Upper lobe of left lung (tissue), 6 donors: ENCODE results near the gene FER. TPM values are rescaled to one million over a fixed set of nuclear protein-coding genes. Genes with fewer than 3 reads are reported as not detected.

Experiments used
- ATAC-seq, 2 donors: fragments of 200-7000 bp; cut with Tn5 transposase; one replicate each; pipeline ENCODE4 v1.9.1; 2022; ENCODE audit warnings: mild to moderate bottlenecking in 2 of 2, moderate library complexity in 2 of 2; ENCODE audit not compliant: low FRiP score in 2 of 2
- DNase-seq, 2 donors: peaks; one replicate each; pipeline ENCODE4 v3.0.0-alpha.2; 2019 to 2020
- H3K27ac ChIP-seq, 4 donors: fragments of 200-600 bp; sonication (generic); one replicate each; pipeline ENCODE4 v1.5.1; 2016 to 2019
- H3K27me3 ChIP-seq, 4 donors: fragments of 200-600 bp; sonication (generic); one replicate each; pipeline ENCODE4 v1.5.1; 2017 to 2019
- H3K36me3 ChIP-seq, 4 donors: fragments of 200-600 bp; sonication (generic); one replicate each; pipeline ENCODE4 v1.5.1; 2016 to 2019
- H3K4me1 ChIP-seq, 4 donors: fragments of 200-600 bp; sonication (generic); one replicate each; pipeline ENCODE4 v1.5.1; 2018 to 2019
- H3K4me3 ChIP-seq, 4 donors: fragments of 200-600 bp; sonication (generic); one replicate each; pipeline ENCODE4 v1.5.1; 2017 to 2019; ENCODE audit warnings: mild to moderate bottlenecking in 2 of 4, moderate library complexity in 1 of 4
- H3K9me3 ChIP-seq, 4 donors: fragments of 200-600 bp; sonication (generic); one replicate each; pipeline ENCODE4 v1.5.1; 2018 to 2019
- EP300 ChIP-seq, 4 donors: sonication (generic); formaldehyde crosslinking; IDR thresholded peaks; one replicate each; pipeline ENCODE4 v1.5.1; 2017; ENCODE audit warnings: antibody characterized with exemption in 4 of 4, control low read depth in 2 of 4
- POLR2A ChIP-seq, 4 donors: fragments of 450-650 bp; IDR thresholded peaks; one replicate each; pipeline ENCODE4 v1.5.1; 2016 to 2017; ENCODE audit warnings: antibody characterized with exemption in 4 of 4, mild to moderate bottlenecking in 2 of 4
- POLR2AphosphoS5 ChIP-seq, 2 donors: sonication (generic); formaldehyde crosslinking; IDR thresholded peaks; one replicate each; pipeline ENCODE4 v1.5.1; 2017; ENCODE audit warnings: antibody characterized with exemption in 2 of 2
- WGBS, 2 donors: methylation state at CpG; one replicate each; pipeline ENCODE4 v1.1.5; 2017 to 2018; 5-methylcytosine and 5-hydroxymethylcytosine counted together
- total RNA-seq, 6 donors: library from RNA; depleted of rRNA in 4 of 6; stranded (reverse); fragments of >200 nt in 4 of 6; gene quantifications; one replicate each; pipeline versions ENCODE4 v1.1.0 to v1.2.1, GENCODE V29; 2016 to 2021
- TF ChIP-seq, protein P1 (sequence below), 6 experiments: fragments of 450-650 bp in 4 of 6; fragments of 200-600 bp in 2 of 6; sonication (generic) in 2 of 6; IDR thresholded peaks; one replicate each; pipeline ENCODE4 v1.5.1; 2016 to 2019; ENCODE audit warnings: antibody characterized with exemption in 6 of 6
- donor health status: DM: no; HTN: no; CAD: no; lungs with moderate emphysema.
- donor health status: DM: no; HTN: yes; CAD: no; lungs with severe emphysema.

The FER gene
- total RNA-seq, 6 donors from 2014 or later = 17.6 to 55.5 (median 27.9) TPM

DNA sequence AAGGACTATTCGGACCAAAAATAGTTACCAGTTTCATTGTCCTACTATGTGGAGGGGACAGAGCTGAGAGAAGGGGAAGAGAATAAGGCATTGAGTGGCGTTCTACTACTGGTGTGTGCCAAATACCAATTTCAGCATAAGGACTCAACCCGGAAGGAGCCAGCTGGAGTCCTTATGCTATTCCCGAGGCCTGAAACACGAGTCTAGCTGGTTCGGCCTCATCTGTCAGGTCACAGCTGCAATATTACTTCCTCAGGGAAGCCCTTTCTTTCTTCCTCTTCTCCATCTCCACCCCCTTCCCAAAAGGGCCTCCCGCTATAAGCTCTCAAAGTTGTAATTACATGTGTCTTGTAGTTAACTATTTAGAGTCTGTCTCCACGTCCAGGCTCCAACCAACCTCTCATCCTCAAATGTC is 20.5 kb upstream of the FER start:
- TF ChIP-seq EP300 (IDR thresholded peaks at IDR 0.05) (no peak), POLR2A (IDR thresholded peaks at IDR 0.05) (no peak), POLR2AphosphoS5 (IDR thresholded peaks at IDR 0.05) (peak in 1 of 2 donors; percentile 11)
- TF ChIP-seq, protein P1, sequence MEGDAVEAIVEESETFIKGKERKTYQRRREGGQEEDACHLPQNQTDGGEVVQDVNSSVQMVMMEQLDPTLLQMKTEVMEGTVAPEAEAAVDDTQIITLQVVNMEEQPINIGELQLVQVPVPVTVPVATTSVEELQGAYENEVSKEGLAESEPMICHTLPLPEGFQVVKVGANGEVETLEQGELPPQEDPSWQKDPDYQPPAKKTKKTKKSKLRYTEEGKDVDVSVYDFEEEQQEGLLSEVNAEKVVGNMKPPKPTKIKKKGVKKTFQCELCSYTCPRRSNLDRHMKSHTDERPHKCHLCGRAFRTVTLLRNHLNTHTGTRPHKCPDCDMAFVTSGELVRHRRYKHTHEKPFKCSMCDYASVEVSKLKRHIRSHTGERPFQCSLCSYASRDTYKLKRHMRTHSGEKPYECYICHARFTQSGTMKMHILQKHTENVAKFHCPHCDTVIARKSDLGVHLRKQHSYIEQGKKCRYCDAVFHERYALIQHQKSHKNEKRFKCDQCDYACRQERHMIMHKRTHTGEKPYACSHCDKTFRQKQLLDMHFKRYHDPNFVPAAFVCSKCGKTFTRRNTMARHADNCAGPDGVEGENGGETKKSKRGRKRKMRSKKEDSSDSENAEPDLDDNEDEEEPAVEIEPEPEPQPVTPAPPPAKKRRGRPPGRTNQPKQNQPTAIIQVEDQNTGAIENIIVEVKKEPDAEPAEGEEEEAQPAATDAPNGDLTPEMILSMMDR (IDR thresholded peaks at IDR 0.05) = no peak
- DNase-seq = peak in 1 of 2 donors; percentile 76
- H3K4me1 ChIP-seq = peaks cover 0 to 24% (median 9%) of the 10 kb centered on the region in 4 donors
- no peaks in the 10 kb centered on the region for H3K9me3 ChIP-seq
- H3K4me3 ChIP-seq = peak overlapping the region in 3 of 4 donors; percentile 63 to 84 (median 75)
- H3K27me3 ChIP-seq = no peaks in the 10 kb centered on the region
- peak overlapping the region; percentile 92 to 98 (median 96) for H3K27ac ChIP-seq
- no peaks in the 10 kb centered on the region for H3K36me3 ChIP-seq
- ATAC-seq = peak; percentile 47 to 56
- 24 to 30% methylated on average over 8 of the region's 8 CpGs for whole genome bisulfite sequencing, 2 donors

DNA sequence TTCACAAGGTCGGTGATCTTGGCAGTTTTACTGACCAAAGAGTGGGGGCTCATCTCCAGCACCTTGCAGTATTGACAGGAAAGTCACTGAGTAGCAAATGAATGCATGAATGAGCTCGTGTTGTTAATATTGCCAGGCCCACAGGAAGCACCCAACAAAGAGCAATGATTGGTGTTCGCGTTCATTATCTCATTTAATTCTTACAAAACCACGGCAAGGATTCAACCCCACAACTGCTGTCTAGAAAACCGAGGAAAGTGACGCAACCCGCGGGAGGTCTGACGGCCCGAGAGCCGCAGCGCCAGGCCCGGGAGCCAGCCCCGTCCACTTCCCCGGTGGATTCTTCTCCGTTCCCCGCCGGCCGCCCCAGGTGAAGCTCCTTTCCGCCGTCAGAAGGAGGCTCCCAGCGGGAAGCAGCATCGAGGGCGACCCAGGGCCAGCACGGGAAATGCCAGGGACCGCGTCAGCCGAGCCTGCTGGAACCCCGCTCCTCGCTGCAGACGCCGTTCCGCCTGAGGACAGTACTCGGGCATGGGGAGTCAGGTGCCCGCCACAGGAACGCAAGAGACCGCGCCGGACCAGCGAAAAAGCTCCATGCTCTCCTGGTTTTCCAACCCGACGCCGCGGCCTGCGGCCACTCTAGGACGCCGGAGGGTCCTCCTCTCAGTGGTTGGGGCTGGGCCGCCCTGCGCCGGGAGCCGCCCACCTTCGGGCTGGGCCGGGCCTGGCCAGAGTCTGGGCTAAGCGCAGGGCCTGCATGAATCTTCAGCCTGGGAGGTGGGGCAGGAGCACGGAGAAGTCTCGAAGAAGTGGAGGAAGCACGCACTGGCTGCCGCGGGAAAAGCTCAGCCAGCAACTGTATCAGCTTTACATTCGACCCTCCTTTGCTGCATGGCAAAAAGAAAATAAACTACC is 19.8 kb upstream of the FER start:
- no peaks in the 10 kb centered on the region for H3K36me3 ChIP-seq
- peak overlapping the region; percentile 92 to 98 (median 96) for H3K27ac ChIP-seq
- H3K4me1 ChIP-seq = peaks cover 0 to 24% (median 9%) of the 10 kb centered on the region in 4 donors
- TF ChIP-seq, protein P1 (IDR thresholded peaks at IDR 0.05) = peak in 1 of 6 experiments; percentile 26
- TF ChIP-seq EP300 (IDR thresholded peaks at IDR 0.05) (no peak), POLR2AphosphoS5 (IDR thresholded peaks at IDR 0.05) (peak; percentile 79 to 88), POLR2A (IDR thresholded peaks at IDR 0.05) (peak in 3 of 4 donors; percentile 66 to 93 (median 83))
- no peaks in the 10 kb centered on the region for H3K9me3 ChIP-seq
- ATAC-seq = peak; percentile 99 to 100
- H3K4me3 ChIP-seq = peak overlapping the region; percentile 40 to 84 (median 69)
- no peaks in the 10 kb centered on the region for H3K27me3 ChIP-seq
- DNase-seq = peak; percentile 95 to 97
- 0 to 2% methylated on average over 20 to 36 of the region's 61 CpGs for WGBS, 2 donors

DNA sequence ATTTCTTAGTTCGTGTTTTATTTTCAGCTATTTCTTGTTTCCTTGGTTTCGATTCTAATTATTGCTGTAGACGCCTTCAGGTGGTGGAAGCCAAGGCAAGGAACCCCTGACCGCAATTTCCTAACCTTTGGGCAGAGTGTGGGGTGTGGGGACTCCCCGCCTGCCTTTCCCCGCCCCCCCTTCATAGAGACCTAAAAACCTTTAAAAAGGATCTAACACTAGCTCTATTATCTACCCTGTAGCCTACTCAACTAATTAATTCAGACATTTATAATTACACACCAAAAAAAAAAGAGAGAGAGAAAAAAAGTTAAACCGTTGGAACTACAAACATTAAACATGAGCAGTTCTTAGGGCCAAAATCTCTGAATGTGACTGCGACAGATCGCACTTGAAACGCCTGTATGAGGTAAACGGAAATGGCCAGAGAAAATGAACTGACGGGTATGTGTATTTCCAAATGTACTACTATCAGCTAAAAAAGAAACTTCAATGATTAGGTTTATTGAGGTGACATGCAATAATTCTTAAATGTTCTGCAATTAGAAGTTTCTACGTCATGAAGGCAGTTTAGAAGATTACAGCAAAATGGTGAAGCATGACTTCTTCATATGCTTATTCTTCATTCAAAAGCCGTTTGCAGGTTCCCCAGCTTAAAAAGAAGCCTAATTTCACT is 19.0 kb upstream of the FER start:
- no peaks in the 10 kb centered on the region for H3K9me3 ChIP-seq
- H3K27ac ChIP-seq = peak overlapping the region; percentile 92 to 98 (median 96)
- H3K36me3 ChIP-seq = no peaks in the 10 kb centered on the region
- H3K4me1 ChIP-seq = peaks cover 0 to 24% (median 9%) of the 10 kb centered on the region in 4 donors
- DNase-seq (no peak), ATAC-seq (peak; percentile 39 to 66)
- WGBS, 2 donors = 19 to 24% methylated on average over 14 of the region's 14 CpGs
- H3K27me3 ChIP-seq = no peaks in the 10 kb centered on the region
- TF ChIP-seq POLR2A (IDR thresholded peaks at IDR 0.05) (no peak), POLR2AphosphoS5 (IDR thresholded peaks at IDR 0.05) (no peak), EP300 (IDR thresholded peaks at IDR 0.05) (no peak)
- TF ChIP-seq, protein P1 (IDR thresholded peaks at IDR 0.05) = no peak
- peak overlapping the region in 3 of 4 donors; percentile 63 to 84 (median 75) for H3K4me3 ChIP-seq

DNA sequence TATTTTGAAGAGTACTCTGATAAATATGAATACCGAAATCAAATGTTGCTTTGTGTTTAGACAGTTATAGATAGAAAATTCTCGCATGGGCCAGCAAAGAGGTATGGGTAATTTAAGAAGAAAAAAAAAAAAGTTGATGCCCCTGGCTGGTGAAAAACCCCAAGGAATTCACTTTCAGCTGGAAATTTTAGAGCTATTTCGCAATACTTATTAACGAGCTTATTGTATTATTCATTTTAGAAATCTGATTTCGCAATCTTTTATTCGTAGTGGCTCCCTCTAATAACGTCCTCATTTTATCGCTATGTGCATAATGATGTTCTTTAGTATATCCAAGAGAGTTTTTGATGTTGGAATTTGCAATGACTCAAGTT is 18.5 kb upstream of the FER start:
- WGBS, 2 donors = 59 to 63% methylated on average over 8 of the region's 8 CpGs

More for the DNA sequence above, 18.5 kb upstream of the FER start:
- TF ChIP-seq, protein P1 (IDR thresholded peaks at IDR 0.05) = no peak
- TF ChIP-seq EP300 (IDR thresholded peaks at IDR 0.05) (no peak), POLR2A (IDR thresholded peaks at IDR 0.05) (no peak), POLR2AphosphoS5 (IDR thresholded peaks at IDR 0.05) (no peak)
- peak overlapping the region in 3 of 4 donors; percentile 63 to 84 (median 75) for H3K4me3 ChIP-seq
- H3K27ac ChIP-seq = peak overlapping the region; percentile 92 to 98 (median 96)
- no peaks in the 10 kb centered on the region for H3K36me3 ChIP-seq
- H3K9me3 ChIP-seq = no peaks in the 10 kb centered on the region
- DNase-seq (no peak), ATAC-seq (no peak)
- no peaks in the 10 kb centered on the region for H3K27me3 ChIP-seq
- peaks cover 0 to 24% (median 9%) of the 10 kb centered on the region in 4 donors for H3K4me1 ChIP-seq
